CD4-positive, alpha-beta T cell treated with Interleukin-17A for 1 hour (primary cell): Measurements from ENCODE around the gene OXSM.

Experiments
- DNase-seq: peaks from one replicate; pipeline ENCODE4 v3.0.0-alpha.2; 2020

OXSM gene

DNA sequence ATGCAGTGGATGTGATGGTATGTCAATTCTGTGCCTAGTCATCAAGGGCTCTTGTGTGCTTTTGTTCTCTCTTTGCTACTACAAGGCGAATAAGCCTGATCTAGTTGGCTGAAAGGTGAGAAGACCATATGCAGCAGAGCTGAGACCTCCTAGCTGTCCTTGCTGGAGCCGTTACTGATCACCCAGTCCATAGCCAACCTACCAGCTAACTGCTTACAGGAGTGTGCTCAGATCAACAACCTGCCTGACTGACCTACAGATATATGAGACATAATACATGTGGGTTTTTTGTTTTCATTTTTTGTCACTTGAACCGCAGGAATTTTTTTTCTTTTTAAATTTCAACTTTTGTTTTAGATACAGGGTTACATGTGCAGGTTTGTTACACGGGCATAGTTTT lies 22.8 kb downstream of the OXSM start:
- DNase-seq: no peak

GRCh38 chr3:25817107-25817506 lies 27.2 kb downstream of the OXSM start:
- DNase-seq: no peak

- no peak for DNase-seq
These were observed 27.7 kb downstream of the OXSM start for GRCh38 chr3:25817638-25818037.

- no peak for DNase-seq
These were observed 28.4 kb downstream of the OXSM start for GRCh38 chr3:25818335-25818734.

DNA sequence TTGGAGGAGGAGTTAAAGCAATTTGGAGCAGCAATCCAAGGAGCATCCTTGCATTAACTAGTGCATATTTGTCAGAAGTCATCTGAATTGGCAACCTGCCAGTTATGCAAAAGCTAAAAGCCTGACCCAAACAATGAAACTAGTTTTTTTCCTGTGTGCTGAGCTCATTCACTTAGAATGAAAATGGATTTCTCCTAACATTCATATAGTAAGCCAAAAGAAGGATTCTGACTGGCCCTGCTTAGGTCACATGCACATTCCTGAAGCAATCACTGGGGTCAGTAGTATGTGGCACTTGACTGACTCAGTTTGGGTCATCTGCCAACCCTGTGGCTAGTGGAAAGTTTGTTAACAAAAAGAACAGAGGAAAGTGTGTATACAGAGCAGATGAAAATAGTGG lies 30.5 kb downstream of the OXSM start:
- no peak for DNase-seq

- no peak for DNase-seq
These were observed 31.1 kb downstream of the OXSM start for GRCh38 chr3:25820816-25821486.

DNA sequence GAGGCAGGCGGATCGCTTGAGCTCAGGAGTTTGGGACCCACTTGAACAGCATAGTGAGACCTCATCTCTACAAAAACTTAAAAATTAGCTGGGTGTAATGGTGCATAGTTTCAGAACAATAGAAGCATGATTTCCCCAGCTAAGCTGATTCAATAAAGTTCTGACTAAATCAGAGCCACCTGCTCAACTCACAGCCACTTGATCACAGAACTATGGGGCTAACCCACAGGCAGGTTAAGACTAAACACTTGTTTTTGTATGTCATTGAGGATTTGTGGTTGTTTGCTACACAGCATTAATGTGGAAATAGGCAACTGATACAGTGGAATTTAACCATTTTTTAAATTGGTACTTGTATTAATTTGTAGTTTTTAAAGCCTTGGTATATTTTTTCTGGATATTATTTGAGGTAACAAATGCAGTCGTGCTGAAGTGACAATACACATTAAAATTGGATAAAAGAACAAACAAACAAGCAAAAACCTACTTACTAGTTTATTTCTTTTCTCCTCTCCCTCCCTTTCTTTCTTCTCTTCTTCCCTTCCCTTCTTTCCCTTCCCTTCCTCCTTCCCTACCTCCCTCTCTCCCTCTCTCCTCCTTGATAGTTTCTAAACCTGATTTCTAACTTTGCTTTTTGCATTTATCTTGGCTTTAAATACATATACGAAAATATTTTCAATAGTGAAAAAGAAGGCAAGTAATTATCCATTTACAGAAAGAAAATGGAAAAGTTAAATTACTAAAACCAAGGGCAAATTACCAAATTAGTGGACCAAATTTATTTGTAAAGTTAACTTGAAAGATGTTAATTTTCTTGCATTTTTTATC lies 32.1 kb downstream of the OXSM start:
- no peak for DNase-seq

DNA sequence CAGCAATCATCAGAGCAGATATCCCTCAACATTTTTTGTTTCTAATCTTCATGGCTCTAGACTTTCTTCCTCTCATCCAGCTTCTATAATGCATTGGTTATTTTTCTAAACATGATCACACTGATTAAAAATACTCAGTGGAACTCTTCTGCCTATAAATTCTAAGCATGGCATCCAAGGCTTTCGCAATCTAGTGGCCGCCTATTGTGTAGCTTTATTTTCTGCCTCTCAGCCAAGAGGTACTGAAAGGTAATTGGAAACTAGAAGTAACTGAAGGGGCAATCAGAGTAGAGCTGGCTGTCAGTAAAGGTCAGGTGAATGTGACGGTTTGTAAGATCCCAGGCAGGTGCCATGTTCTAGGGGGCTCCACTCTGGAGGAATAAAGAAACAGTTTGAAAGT lies 33.4 kb downstream of the OXSM start:
- no peak for DNase-seq

GRCh38 chr3:25826510-25826909 lies 36.6 kb downstream of the OXSM start:
- DNase-seq: no peak

DNA sequence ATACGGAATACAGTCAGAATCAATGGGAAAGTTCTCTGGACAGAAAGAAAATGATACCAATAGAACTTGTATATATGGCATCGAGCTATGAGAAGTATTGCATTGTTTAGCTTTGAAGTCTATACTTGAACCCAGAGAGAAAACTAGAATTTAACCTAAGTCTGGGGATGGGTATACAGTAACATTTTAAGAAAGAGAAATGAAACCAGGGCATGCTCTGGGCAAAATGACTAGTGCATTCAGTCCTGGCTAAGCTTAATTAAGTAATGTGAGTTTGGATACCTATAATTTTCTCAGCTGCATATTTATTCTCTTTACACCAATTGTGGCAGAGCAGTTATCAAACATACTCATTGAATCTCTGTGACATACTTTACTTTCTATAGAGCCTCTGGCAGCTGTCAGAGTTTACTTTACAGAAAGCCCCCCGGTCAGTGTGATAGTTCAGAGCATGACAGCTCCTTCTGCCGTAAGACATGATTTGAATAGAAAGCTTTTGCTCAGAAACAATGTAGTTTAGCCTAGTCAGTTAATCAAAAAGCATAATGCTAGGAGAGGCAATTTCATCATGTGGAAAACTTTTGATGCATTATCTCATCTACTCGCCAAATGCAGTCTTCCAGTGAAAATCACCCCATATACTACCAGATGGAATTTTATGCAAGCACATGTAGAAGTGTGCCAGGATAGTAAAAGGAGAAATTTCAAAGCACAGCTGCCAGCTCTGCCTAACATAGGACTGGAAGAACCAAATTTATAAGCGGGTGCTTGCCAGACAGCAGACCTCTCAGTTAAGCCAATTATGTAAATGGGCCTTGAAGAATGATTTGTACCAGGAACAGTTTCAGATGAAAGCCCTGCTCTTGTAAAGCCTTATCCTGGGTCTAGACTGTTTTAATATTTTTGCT lies 40.7 kb downstream of the OXSM start:
- no peak for DNase-seq

- no peak for DNase-seq
These were observed 41.7 kb downstream of the OXSM start for GRCh38 chr3:25831578-25831977.

DNA sequence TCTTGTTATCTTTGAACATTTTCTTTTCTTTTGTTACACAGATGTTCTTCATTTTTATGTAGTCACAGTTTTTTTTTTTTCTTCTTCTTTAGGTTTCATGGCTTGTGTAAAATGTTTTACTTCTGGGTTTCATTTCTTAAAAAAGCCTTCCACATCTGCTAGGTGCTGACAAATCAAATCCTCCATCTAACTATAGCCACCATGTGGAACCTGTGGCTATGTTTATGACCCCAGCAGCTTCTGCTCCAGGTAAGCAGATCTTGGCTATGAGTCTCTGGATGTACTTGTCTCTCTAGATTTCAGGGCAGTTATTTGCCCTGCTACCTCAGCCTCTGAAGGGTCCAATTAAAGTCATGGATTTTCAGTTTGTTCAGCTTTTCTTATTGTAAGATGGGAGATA lies 44.5 kb downstream of the OXSM start:
- no peak for DNase-seq

DNA sequence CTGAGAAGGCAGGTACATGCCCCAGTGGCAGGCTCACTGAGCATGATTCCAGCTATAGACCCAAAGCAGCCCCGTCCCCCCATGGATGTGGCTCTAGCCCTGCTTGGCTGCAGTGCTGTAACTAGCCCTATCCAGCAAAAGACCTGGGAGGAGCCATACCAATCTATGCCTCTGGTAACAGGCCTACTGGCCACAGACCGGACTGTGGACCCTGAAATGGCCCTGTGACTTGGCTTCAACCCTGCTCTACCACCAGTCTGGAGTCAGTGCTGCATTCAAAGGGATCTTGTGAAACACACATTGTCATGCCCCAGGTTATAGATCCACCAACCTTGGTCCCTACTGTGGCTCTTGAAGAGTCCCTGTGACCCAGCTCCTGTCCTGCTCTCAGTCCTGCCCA lies 46.7 kb downstream of the OXSM start:
- DNase-seq: no peak

DNA sequence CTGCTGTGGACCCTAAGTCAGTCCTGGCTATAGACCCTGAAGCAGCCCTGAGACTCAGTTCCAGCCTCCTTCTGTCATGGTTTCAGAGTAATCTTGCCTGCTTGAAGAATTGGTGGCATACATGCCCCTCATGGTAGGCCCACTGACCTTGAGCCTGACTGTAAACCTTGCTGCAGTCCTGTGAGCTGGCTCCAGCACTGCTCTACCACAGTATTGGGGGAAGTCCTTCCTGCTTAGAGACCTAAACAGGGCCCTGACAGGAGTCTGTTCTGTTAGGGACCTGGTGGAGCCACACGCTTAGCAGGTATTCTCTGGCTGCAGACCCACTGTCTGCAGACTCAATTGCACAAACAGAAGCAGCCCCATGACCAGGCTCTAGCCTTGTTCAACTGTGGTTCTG lies 47.1 kb downstream of the OXSM start:
- DNase-seq: no peak

DNA sequence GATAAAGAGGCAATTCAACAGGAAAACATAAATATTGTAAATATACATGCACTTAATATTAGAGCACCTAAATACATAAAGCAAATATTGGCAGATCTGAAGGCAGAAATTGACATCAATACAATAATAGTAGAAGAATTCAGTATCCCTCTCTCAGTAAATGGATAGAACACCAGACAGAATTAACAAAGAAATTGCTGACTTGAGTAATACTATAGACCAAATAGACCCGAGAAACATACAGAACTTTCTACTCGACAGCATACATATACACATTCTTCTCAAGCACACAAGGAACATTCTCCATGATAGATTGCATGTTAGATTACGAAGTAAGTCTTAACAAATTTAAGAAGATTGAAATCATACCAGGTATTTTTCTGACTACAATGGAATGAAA lies 50.2 kb downstream of the OXSM start:
- DNase-seq: no peak

- DNase-seq: no peak
These were observed 53.4 kb downstream of the OXSM start for GRCh38 chr3:25843332-25843731.
